H9 (cell line): ENCODE measurements around the gene GRIN2D. TPM values are rescaled to one million over a fixed set of nuclear protein-coding genes. Genes with fewer than 3 reads are reported as not detected.

Experiments used
- DNase-seq: peaks from one replicate; pipeline ENCODE4 v3.0.0-alpha.2; 2017
- H2AFZ ChIP-seq: one replicate; pipeline ENCODE4 v1.6.1; 2013; ENCODE audit warnings: mild to moderate bottlenecking, low read length, control low read depth, moderate library complexity
- H2AK5ac ChIP-seq: 2 replicates; pipeline ENCODE4 v1.6.1; 2013; ENCODE audit warnings: low read length, control low read depth, mixed read lengths; ENCODE audit not compliant: insufficient read length
- H2BK120ac ChIP-seq: one replicate; pipeline ENCODE4 v1.6.1; 2013; ENCODE audit warnings: low read depth, mild to moderate bottlenecking, low read length, control low read depth, inconsistent platforms; ENCODE audit not compliant: poor library complexity, severe bottlenecking
- H2BK12ac ChIP-seq: 2 replicates; pipeline ENCODE4 v1.6.1; 2013; ENCODE audit warnings: low read length, control low read depth, mixed read lengths, low read depth; ENCODE audit not compliant: insufficient read length
- H2BK15ac ChIP-seq: 2 replicates; pipeline ENCODE4 v1.6.1; 2013; ENCODE audit warnings: low read depth, low read length, control low read depth
- H2BK20ac ChIP-seq: one replicate; pipeline ENCODE4 v1.6.1; 2013; ENCODE audit warnings: low read depth, mild to moderate bottlenecking, low read length, control low read depth, inconsistent platforms; ENCODE audit not compliant: poor library complexity, severe bottlenecking
- H2BK5ac ChIP-seq: 2 replicates; pipeline ENCODE4 v1.6.1; 2013; ENCODE audit warnings: low read length, control low read depth, mixed read lengths; ENCODE audit not compliant: insufficient read length
- H3K14ac ChIP-seq: 2 replicates; pipeline ENCODE4 v1.6.1; 2013; ENCODE audit warnings: low read length, control low read depth; ENCODE audit not compliant: insufficient read depth
- H3K18ac ChIP-seq: 2 replicates; pipeline ENCODE4 v1.6.1; 2013; ENCODE audit warnings: low read depth, mild to moderate bottlenecking, mixed read lengths, low read length, control low read depth; ENCODE audit not compliant: insufficient read length
- H3K23ac ChIP-seq: 2 replicates; pipeline ENCODE4 v1.6.1; 2013; ENCODE audit warnings: low read length, control low read depth, mixed read lengths, low read depth; ENCODE audit not compliant: insufficient read length
- H3K23me2 ChIP-seq: 2 replicates; pipeline ENCODE4 v1.6.1; 2013; ENCODE audit warnings: low read depth, mild to moderate bottlenecking, mixed read lengths, low read length, control low read depth; ENCODE audit not compliant: insufficient read length, poor library complexity, severe bottlenecking
- H3K27ac ChIP-seq: 2 replicates; pipeline ENCODE4 v1.5.1; 2013; ENCODE audit warnings: low read length, control low read depth, mixed read lengths, low read depth; ENCODE audit not compliant: insufficient read length
- H3K27me3 ChIP-seq: 2 replicates; pipeline ENCODE4 v1.6.1; 2013; ENCODE audit warnings: low read length, control low read depth, inconsistent platforms; ENCODE audit not compliant: insufficient read depth
- H3K4ac ChIP-seq: 2 replicates; pipeline ENCODE4 v1.6.1; 2013; ENCODE audit warnings: low read depth, mild to moderate bottlenecking, control low read depth, inconsistent platforms, low read length, moderate library complexity
- H3K4me1 ChIP-seq: 2 replicates; pipeline ENCODE4 v1.6.1; 2013; ENCODE audit warnings: low read length, control low read depth, inconsistent platforms; ENCODE audit not compliant: insufficient read depth
- H3K4me2 ChIP-seq: 2 replicates; pipeline ENCODE4 v1.6.1; 2013; ENCODE audit warnings: low read length, control low read depth, mixed read lengths; ENCODE audit not compliant: insufficient read length, insufficient read depth
- H3K56ac ChIP-seq: 2 replicates; pipeline ENCODE4 v1.6.1; 2013; ENCODE audit warnings: low read depth, mild to moderate bottlenecking, mixed read lengths, low read length, control low read depth; ENCODE audit not compliant: insufficient read length
- H3K79me1 ChIP-seq: 2 replicates; pipeline ENCODE4 v1.6.1; 2013; ENCODE audit warnings: low read depth, mild to moderate bottlenecking, moderate library complexity, low read length, control low read depth, inconsistent platforms; ENCODE audit not compliant: insufficient read depth, poor library complexity, severe bottlenecking
- H3K79me2 ChIP-seq: 2 replicates; pipeline ENCODE4 v1.6.1; 2013; ENCODE audit warnings: low read length, control low read depth, inconsistent platforms; ENCODE audit not compliant: insufficient read depth
- H3K9ac ChIP-seq: 2 replicates; pipeline ENCODE4 v1.6.1; 2013; ENCODE audit warnings: low read length, control low read depth, mixed read lengths; ENCODE audit not compliant: insufficient read length; ENCODE audit errors: extremely low read depth
- H3K9me3 ChIP-seq: one replicate; pipeline ENCODE4 v1.6.1; 2013; ENCODE audit warnings: low read depth, low read length, inconsistent platforms; ENCODE audit not compliant: control insufficient read depth
- H3T11ph ChIP-seq: one replicate; pipeline ENCODE4 v1.6.1; 2013; ENCODE audit warnings: mild to moderate bottlenecking, low read length, control low read depth, inconsistent platforms
- H4K20me1 ChIP-seq: one replicate; pipeline ENCODE4 v1.6.1; 2013; ENCODE audit not compliant: control insufficient read depth, insufficient read length, insufficient read depth
- H4K5ac ChIP-seq: 2 replicates; pipeline ENCODE4 v1.6.1; 2013; ENCODE audit warnings: low read depth, mild to moderate bottlenecking, mixed read lengths, low read length, control low read depth; ENCODE audit not compliant: insufficient read length
- H4K8ac ChIP-seq: replicated peaks from 2 replicates; pipeline ENCODE4 v1.6.1; 2013; ENCODE audit warnings: low read length, control low read depth, mixed read lengths, low read depth; ENCODE audit not compliant: insufficient read length
- H4K91ac ChIP-seq: 2 replicates; pipeline ENCODE4 v1.6.1; 2013; ENCODE audit warnings: low read depth, mild to moderate bottlenecking, moderate library complexity, mixed read lengths, low read length, control low read depth; ENCODE audit not compliant: insufficient read length
- H3K27ac Mint-ChIP-seq, 3 experiments: 2 replicates in 2 of 3; 3 replicates in 1 of 3; pipeline ENCODE4 v1.8.0; 2020 to 2021; ENCODE audit warnings: mixed read lengths in 3 of 3, mild to moderate bottlenecking in 1 of 3, moderate library complexity in 1 of 3
- H3K27me3 Mint-ChIP-seq: 2 replicates; pipeline ENCODE4 v1.8.0; 2021; ENCODE audit warnings: low read depth, mild to moderate bottlenecking, moderate library complexity, mixed read lengths
- H3K36me3 Mint-ChIP-seq, 3 experiments: 2 replicates in 2 of 3; 3 replicates in 1 of 3; pipeline ENCODE4 v1.8.0; 2020 to 2021; ENCODE audit warnings: low read depth in 3 of 3, mixed read lengths in 3 of 3; ENCODE audit not compliant: insufficient read depth in 1 of 3
- H3K4me1 Mint-ChIP-seq, 2 experiments: 2 replicates each; pipeline ENCODE4 v1.8.0; 2020; ENCODE audit warnings: mixed read lengths in 2 of 2
- H3K4me3 Mint-ChIP-seq, 2 experiments: 2 replicates in 1 of 2; 3 replicates in 1 of 2; pipeline ENCODE4 v1.8.0; 2020 to 2021; ENCODE audit warnings: mild to moderate bottlenecking in 2 of 2, mixed read lengths in 2 of 2, moderate library complexity in 1 of 2
- H3K9me3 Mint-ChIP-seq, 2 experiments: 2 replicates in 1 of 2; 3 replicates in 1 of 2; pipeline ENCODE4 v1.8.0; 2020; ENCODE audit warnings: mild to moderate bottlenecking in 2 of 2, mixed read lengths in 2 of 2, moderate library complexity in 1 of 2
- WGBS: extraction: QIAGEN DNeasy Blood & Tissue Kit; methylation state at CpG from one replicate; pipeline ENCODE4 v1.1.7; 2013; ENCODE audit warnings: missing lambda C conversion rate, low lambda C conversion rate, mixed read lengths; ENCODE audit not compliant: insufficient read length; ENCODE audit errors: extremely low coverage; 5-methylcytosine and 5-hydroxymethylcytosine counted together
- total RNA-seq: library from RNA; stranded (reverse); gene quantifications from 2 replicates; pipeline ENCODE4 v1.2.1, GENCODE V29; 2021
- TF ChIP-seq, protein P1 (sequence below): fragments of 200-600 bp; sonication (generic); conservative IDR thresholded peaks from 3 replicates; pipeline ENCODE4 v1.8.0; 2021; ENCODE audit warnings: antibody characterized with exemption, mild to moderate bottlenecking

GRIN2D gene
- total RNA-seq, 1 experiment from 2014 or later: 5.9 TPM

DNA sequence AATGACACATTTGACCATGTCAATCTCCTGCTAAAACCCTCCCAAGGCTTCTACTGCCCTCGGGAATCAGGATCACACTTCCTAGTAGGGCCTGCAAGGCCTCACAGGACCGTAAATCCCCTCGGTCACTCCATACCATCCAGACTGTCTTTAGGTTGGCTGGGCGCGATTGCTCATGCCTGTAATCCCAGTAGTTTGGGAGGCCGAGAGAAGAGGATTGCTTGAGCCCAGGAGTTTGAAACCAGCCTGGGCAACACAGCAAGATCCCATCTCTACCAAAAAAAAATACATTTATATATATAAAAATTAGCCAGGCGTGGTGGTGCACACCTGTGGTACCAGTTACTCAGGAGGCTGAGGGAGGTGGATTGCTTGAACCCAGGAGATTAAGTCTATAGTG is 44.7 kb upstream of the GRIN2D start:
- no peaks in the 10 kb centered on the region for H3K27me3 Mint-ChIP-seq
- DNase-seq: no peak

More for the DNA sequence above, 44.7 kb upstream of the GRIN2D start:
- H2BK20ac ChIP-seq: no peak overlapping the region
- no peak overlapping the region for H3K4ac ChIP-seq
- Mint-ChIP-seq H3K4me1 (peaks cover 2 to 3% of the 10 kb centered on the region in 2 experiments; a peak in 3 of 4 replicates), H3K4me3 (no peak overlapping the region), H3K27ac (no peak overlapping the region), H3K36me3 (peaks cover 0 to 4% (median 0%) of the 10 kb centered on the region in 3 experiments; a peak in 1 of 7 replicates), H3K9me3 (no peaks in the 10 kb centered on the region)
- no peak overlapping the region for H3K14ac ChIP-seq
- no peaks in the 10 kb centered on the region for H3K79me2 ChIP-seq
- TF ChIP-seq, protein P1, sequence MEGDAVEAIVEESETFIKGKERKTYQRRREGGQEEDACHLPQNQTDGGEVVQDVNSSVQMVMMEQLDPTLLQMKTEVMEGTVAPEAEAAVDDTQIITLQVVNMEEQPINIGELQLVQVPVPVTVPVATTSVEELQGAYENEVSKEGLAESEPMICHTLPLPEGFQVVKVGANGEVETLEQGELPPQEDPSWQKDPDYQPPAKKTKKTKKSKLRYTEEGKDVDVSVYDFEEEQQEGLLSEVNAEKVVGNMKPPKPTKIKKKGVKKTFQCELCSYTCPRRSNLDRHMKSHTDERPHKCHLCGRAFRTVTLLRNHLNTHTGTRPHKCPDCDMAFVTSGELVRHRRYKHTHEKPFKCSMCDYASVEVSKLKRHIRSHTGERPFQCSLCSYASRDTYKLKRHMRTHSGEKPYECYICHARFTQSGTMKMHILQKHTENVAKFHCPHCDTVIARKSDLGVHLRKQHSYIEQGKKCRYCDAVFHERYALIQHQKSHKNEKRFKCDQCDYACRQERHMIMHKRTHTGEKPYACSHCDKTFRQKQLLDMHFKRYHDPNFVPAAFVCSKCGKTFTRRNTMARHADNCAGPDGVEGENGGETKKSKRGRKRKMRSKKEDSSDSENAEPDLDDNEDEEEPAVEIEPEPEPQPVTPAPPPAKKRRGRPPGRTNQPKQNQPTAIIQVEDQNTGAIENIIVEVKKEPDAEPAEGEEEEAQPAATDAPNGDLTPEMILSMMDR: no peak
- H2BK5ac ChIP-seq: no peak overlapping the region
- H4K20me1 ChIP-seq: no peaks in the 10 kb centered on the region
- no peak overlapping the region for H2BK120ac ChIP-seq
- no peak overlapping the region for H2AK5ac ChIP-seq
- H3K23ac ChIP-seq: no peak overlapping the region
- H4K91ac ChIP-seq: no peak overlapping the region
- no peak overlapping the region for H3K56ac ChIP-seq
- no peak overlapping the region for H2BK15ac ChIP-seq
- H3K4me1 ChIP-seq: no peaks in the 10 kb centered on the region
- H3K79me1 ChIP-seq: no peaks in the 10 kb centered on the region
- no peaks in the 10 kb centered on the region for H3K23me2 ChIP-seq
- H3K9me3 ChIP-seq: no peaks in the 10 kb centered on the region
- no peaks in the 10 kb centered on the region for H3K27me3 ChIP-seq
- no peak overlapping the region for H3K9ac ChIP-seq
- no peak overlapping the region for H3T11ph ChIP-seq
- H4K5ac ChIP-seq: no peak overlapping the region
- H4K8ac ChIP-seq: no peak overlapping the region
- no CpG with 5 or more reads among the region's 7 CpGs for WGBS
- H3K4me2 ChIP-seq: no peak overlapping the region
- H3K27ac ChIP-seq: no peak overlapping the region
- H2BK12ac ChIP-seq: no peak overlapping the region
- H3K18ac ChIP-seq: no peak overlapping the region
- no peak overlapping the region for H2AFZ ChIP-seq
